Epithelial cell of proximal tubule (primary cell): ENCODE measurements around the gene OTUB2. TPM values are rescaled to one million over a fixed set of nuclear protein-coding genes. Genes with fewer than 3 reads are reported as not detected.

ENCODE experiments used
- DNase-seq: peaks from one replicate; pipeline ENCODE4 v3.0.0-alpha.2; 2011; ENCODE audit warnings: low read depth
- H3K4me3 ChIP-seq: 2 replicates; pipeline ENCODE4 v1.5.1; 2011; ENCODE audit warnings: low read depth, mild to moderate bottlenecking, low read length
- CTCF ChIP-seq: conservative IDR thresholded peaks from 2 replicates; pipeline ENCODE4 v1.5.1; 2012; ENCODE audit warnings: low read depth, mild to moderate bottlenecking, low read length
- total RNA-seq: library from RNA; depleted of rRNA; stranded (reverse); fragments of >200 nt; gene quantifications from 2 replicates; pipeline ENCODE4 v1.2.3, GENCODE V29; 2015

Gene OTUB2
- total RNA-seq, 1 donor from 2014 or later, result 5.6 TPM

GRCh38 chr14:93987815-93988476, 38.2 kb upstream of the OTUB2 start:
- DNase-seq, result no peak
- TF ChIP-seq CTCF, result no peak
- no peak overlapping the region for H3K4me3 ChIP-seq

GRCh38 chr14:93989939-93990338, 36.2 kb upstream of the OTUB2 start:
- no peak for DNase-seq
- H3K4me3 ChIP-seq, result no peak overlapping the region
- no peak for TF ChIP-seq CTCF

GRCh38 chr14:93991212-93991611, 34.9 kb upstream of the OTUB2 start:
- no peak for TF ChIP-seq CTCF
- DNase-seq, result no peak
- no peak overlapping the region for H3K4me3 ChIP-seq

- no peak for TF ChIP-seq CTCF
- no peak overlapping the region for H3K4me3 ChIP-seq
- DNase-seq, result no peak
Measured at GRCh38 chr14:93991649-93992048, 34.5 kb upstream of the OTUB2 start.

- no peak for TF ChIP-seq CTCF
- DNase-seq, result no peak
- no peak overlapping the region for H3K4me3 ChIP-seq
Measured at GRCh38 chr14:93993382-93993781, 32.8 kb upstream of the OTUB2 start.

GRCh38 chr14:93994919-93995682, 31.0 kb upstream of the OTUB2 start:
- no peak for DNase-seq
- H3K4me3 ChIP-seq, result no peak overlapping the region
- no peak for TF ChIP-seq CTCF
